HG03045 (cell line): ENCODE results near the gene NHEJ1.

Source experiments
- ATAC-seq: cut with Tn5 transposase; IDR thresholded peaks from one replicate; pipeline ENCODE4 v1.9.1; 2021; ENCODE audit warnings: mild to moderate bottlenecking, moderate library complexity; ENCODE audit not compliant: unreplicated experiment

Gene NHEJ1

DNA sequence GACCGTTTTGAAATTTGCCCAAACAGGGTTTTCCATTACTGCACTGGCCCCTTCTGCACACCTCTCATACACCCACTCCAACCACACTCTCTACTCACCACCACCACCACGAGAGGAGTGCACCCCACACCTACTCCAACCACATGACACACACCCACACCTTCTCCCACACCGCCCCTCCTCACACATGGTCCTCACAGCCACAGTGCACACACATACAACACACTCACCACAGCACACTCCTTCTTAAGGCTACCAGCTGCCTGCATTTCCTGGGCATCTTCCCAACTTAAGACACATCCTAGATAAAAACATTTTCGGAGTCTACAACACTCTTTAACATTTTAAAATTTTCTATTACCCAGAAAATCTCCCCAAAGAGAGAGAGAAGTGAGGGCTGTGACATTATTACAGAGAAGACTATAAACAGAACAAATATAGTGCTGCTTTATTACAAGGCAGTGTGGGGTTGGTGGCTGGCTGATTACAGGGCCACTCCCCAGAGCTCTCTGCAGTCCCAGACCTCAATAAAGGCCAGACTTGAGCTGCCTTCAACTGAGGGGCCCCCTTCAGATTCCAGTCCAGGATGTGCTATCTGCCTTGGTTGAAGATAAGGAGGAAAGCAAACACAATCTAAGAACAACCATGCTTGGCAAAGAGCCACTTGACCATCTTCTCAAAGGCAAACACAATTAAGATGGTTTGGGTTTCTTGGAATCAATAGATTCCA lies 36.1 kb downstream of the NHEJ1 start:
- no peak for ATAC-seq

DNA sequence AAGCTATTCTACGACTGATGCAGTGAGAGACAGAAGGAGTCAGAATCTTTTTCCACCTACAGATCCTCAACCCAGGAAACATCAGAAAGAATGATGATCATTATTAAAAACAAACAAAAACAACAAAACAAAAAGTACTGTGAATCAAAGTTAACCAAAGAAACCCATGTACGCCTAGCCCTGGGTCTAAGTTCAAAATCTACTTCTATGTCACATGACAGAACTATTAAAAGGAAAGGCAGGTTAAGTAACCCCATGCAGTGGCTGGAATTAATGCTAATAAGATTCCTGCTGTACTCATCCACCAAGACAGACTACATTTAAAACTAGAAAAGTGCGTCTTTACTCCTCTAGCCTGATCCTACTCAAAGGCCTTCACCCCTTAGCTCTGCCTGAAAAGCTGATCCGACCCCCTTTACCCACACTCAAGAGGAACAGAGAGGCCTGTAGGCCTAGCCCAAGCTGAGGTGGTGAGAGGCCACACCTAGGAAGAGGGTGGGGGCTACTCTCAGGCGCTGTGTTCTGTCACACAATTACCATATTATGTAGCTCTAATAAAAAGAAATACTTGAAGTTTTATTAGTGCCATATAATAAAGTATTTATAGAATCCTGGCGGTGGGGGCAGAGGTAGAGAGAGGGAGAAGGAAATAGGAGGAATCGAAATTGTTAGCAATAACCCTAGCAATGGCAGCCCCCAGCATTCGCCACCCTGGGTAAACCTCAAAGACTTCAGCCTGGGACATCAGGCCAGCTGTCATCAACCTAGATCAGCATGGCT lies 37.1 kb downstream of the NHEJ1 start:
- ATAC-seq: no peak

DNA sequence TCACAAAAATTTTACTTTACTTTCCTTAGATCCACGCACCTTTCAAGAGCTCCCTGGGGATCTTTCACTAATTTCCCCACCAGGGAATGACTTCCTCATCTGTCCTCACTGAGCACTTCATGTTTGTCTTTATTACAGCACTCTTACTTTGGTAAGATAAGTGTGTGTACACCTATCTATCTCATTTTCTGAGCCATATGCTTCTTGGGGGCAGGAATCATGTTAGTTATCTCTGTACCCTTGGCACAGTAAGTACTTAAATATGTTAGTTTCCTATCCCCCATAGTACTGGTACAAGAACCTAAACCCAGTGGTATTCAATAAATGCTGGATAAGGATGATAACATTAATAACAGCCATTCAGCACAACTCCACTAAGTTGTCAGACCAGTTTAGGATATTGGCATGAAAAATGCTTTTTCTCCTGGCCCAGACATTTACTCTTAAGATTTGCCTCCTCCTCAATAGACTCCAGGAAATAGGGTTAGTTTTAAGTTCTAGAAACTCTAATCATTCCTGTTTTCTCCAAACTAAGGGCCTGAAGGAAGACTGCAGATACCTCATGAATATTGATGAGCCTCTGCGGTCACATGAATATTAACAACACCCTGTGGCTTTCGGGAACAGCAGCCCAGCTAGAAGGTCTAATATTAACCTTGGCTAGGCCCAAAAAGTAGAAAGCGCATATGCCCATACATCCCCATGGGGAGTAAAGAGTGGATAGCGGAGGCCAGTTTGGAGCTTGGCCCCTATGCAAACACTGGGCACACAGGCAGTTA lies 38.2 kb downstream of the NHEJ1 start:
- ATAC-seq: no peak

DNA sequence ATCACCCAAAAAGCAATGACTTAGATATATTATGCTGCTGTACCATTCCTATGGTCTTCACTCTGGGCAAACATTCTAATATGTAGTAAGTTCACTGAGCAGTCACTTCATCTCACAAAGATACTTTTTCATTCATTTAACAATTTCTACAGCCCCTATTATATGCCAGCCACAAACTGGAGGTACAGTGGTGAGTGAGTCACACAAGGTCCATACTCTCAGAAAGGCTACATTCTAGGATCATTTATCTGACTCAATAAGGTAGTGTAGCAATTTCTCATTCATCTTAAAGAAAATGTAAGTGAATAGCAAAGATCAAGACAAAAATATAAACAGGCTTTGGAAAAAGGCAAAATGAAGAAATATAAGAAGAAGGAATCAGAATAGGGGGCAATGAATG lies 40.5 kb downstream of the NHEJ1 start:
- no peak for ATAC-seq

DNA sequence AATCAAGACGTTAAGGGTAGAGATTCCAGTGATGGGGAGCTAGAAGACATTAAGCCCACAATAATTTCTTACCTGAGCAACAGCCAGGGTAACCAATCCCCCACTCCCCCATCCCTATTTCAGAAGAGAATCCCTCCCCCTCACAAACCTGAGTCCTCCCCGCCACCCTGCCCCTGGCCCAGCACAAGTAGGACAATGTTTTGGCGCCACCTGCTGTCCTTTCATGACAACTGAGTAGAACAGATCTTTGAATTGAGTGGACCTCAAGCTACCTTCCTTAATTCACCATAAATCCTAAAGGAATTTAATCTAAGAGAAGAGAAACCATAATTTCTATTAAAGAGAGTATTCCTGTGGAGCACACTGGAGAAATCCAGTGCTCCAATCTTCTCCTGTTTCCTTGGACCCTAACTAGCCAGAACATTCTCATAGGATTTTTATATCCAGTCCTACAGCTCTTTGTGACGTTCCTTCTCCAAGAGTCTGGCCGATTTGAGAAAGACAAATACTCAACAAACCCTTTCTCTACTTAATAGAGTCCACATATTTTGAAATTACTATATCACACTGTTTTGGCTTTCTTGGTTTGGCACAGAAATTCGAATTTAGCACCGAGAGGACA lies 41.1 kb downstream of the NHEJ1 start:
- no peak for ATAC-seq

DNA sequence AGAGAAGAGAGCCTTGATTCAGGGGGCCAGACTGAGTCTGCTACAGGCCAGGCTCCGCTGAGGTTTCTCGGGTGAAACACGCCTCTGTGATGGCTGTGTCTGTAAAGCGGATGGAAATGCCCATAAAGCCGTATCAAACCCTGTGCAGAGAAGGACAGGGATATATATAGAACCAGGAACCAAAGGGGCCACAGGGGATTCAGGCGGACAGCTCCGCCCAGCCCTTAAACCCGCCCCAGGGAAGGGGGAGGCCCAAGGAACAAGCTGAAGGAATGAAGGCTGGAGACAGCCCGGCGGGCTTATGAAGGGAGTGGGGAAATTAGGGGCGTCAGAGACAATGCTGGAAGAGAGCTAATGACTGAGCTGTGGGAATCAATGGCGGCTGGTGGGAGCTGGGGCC lies 42.1 kb downstream of the NHEJ1 start:
- ATAC-seq: no peak

DNA sequence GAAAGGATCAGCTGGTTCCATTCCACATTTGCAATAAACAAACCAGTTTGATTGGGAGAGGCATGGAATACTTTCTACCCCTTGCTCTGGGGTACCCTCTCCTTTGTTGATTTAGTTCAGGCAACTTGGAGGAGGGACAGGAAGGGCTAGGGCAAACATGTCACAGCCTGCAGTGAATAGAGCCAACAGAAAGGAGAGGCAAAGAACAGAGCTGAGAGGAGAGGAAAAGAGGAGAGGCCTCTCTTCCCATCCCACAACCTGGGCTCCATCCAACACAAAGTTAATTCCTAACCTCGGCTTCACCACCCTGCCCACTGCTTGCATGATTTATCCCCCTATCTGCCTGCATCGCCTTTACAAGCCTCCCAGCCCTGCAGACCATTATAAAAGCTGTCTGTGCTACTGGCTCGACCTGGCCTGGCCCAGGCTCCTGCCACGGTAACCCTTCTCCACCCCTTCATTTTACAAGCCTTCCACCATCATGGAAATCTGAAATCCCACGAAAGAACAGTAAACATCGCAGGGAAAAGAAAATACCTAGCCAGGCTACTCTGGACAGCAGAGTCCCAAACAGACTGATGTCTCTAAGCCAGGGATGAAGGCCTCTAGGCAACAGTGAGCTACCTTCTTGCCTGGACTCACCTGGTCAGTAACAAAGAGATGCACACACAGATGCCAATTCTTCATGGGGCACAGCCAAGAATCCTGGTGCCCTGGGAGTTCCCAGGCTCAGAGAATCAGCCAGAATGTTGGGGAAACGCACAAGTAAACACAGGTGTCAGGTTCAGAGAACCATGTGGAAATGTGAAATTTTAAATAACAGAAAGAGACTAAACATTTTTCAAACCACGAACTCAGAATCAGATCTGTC lies 43.6 kb downstream of the NHEJ1 start:
- no peak for ATAC-seq

DNA sequence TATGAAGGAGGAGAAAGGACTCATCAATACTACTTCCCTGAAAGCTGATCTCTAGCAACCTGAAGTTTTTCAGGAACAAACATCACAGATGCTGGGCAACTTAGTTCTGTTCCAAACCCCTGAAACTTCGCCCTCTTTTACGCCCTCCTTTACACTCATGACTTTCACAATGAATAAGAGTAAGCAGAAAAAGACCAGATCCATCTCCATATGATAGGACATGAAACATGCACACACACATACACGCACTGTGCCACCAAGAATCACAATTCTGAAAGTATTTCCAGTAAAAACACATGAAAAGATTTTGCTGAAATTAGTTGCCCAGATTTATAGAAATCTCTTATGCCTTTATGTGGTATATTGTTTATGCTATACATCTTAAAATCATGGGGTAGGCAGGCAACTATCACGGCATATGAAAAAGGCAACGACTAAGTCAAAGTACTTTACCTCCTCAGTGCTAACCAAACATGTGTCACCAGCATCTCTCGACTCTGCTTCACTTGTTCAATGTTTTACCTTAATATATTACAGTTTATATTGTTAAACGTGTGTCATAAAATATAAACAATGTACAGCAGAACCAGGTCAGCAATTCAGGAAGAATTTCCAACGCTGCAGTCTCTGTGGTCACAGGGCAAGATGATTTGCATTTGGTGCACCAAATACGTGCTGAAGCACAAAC lies 47.8 kb downstream of the NHEJ1 start:
- ATAC-seq: no peak

DNA sequence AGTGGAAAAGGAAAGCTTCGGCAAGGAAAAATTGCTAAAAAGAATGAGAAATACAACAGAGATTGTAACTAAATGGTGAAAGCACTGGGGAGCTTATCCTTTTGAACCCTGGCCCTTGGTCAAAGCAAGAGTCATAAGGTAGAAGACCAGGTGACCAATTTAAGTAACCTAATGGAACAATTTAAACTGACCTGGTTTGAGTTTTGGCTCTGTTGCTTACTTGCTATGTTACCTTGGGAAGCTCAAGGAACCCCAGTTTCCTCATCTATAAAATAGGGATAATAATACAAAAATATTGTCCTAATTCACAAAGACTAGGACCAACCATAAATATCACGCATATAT lies 48.6 kb downstream of the NHEJ1 start:
- ATAC-seq: no peak

DNA sequence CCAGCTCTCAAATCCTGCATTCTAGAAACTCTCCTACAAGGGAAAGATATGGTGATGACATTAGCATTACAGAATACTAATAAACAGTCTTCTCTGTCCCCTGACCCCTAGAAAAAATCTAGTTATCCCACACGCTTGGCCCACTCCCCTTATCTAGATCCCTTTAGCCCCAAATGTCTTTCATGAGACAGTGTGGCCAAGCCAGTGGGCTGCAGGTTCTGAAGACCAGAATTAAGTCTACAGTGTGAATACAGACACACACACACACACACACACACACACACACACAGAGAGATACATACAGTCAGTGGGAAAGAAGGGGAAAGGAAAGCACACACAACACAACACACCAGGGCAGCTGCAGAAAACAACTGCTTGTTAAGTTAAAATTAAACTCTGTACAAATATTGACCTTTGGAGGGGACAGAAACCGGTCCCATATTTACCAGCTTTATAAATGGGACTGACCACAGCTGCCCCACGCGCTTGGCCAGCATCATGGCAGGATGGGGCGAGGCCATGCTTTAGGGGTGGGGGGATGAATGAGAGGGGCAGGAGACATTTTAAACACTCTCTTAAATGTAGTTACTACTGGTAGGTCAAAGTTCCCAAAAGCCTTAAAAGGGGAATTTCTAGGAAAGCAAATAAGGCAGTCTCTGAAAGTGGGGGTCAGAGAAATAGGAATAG lies 49.1 kb downstream of the NHEJ1 start:
- no peak for ATAC-seq

DNA sequence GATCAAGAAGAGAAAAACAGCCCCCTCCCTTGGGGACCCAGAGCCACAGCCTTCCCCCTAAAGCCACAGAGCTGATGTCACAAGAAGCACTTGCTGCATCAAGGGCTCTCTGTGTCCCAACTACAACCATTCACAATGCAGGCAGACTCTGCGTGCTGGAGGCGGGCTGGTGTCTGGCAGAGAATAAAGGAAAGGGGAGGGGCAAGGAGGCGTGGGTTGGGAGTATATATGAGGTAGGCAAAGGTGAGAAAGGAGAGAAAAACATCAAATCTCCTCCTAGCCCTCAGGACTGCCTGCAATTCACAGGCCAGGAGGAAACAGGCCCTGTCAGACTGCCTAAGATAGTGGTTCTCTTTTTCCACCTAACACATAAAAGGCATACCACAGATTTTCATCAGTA lies 51.1 kb downstream of the NHEJ1 start:
- no peak for ATAC-seq

DNA sequence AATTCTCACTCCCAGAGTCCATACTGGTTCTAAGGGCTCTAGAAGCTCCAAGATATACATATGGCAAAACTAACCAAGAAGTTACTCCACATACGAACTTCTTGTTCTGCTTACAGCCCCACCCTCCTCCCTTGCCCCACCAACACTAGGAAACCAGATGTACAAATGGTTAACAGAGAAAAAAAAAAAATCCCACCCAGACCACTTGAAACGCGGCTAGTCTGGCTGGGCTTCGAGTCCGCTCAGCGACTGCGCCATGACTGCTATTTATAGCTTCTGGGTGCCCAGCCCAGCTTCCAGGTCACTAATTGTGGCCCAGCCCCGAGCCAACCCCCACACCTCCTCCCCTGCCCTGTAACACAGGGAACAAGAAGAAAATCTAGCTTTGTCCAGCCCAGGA lies 52.9 kb downstream of the NHEJ1 start:
- ATAC-seq: no peak

DNA sequence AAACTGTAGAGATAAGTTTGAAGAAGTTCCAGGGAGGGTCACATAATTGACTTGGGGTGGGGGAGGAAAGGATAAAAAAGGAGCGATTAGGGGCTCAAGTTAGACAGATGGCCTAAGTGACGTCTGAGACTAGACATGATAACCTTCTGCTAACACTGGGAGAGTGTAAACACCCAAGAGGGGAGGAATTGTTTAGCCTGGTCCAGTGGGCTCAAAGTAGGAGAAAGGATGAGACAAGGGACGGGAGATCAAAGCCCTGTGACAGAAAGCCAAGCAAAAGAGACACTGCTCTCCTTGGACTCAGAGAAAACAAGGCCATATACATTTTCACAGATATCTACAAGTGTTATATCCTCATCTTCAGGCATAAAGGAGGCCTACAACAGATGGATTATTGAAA lies 54.4 kb downstream of the NHEJ1 start:
- ATAC-seq: no peak

DNA sequence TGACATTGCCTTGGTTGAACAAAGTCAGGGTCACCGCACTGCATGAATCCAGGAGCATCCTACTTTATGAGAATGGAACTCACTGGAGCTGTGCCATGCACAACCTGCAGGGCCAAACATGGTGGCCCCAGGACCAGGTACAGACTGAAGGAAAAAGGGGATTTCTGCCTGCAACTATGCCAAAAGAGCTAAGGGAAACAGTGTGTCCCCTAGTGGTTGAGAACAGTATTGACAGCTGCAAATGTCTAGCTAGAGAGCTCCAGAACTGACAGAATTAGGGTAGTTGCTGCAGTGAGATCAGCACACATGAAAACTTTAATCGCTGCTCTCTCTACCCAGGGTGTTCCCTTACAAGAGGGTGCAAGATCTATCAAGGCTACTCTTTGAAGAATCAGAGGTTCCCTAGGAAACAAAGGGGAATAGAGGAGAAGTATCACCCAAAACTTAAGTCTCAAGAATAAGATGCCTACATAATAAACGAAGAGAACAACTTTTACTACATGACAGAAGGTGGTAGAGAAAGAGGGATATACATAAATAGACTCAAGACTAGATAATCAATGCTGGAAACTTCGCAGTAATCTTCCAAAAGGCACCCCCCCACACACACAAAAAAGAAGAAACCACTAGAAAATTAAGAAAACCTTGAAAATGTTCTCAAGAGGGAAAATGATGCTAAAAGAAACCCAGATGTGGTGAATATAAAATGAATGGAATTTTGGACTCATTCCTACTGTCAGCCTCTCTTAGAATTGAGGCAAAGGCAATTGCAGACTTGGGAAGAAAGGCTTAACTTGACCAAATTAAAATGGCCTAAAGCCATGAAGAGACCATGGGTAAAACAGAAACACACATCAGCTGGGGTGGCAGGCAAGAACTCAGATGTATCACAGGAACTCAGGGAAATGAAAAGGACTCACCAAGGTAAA lies 56.2 kb downstream of the NHEJ1 start:
- no peak for ATAC-seq

DNA sequence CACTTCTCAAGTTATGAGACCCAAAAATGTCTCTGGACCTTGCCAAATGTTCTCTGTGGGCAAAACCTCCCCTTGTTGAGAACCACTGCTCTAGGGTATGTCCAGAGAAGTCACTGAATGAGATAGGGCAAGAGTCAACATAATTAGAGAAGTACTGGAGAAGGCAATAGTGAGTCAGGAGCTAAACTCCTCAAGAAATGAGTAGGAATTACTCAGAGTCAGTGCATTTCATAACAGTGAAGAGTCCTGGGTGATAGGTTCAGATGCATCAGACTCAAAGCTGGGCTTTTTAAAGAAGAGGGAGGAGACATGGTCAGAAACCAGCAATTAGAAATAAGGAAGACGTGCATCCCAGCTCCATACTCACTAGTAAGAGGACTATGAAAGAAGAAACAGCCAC lies 61.3 kb downstream of the NHEJ1 start:
- no peak for ATAC-seq

DNA sequence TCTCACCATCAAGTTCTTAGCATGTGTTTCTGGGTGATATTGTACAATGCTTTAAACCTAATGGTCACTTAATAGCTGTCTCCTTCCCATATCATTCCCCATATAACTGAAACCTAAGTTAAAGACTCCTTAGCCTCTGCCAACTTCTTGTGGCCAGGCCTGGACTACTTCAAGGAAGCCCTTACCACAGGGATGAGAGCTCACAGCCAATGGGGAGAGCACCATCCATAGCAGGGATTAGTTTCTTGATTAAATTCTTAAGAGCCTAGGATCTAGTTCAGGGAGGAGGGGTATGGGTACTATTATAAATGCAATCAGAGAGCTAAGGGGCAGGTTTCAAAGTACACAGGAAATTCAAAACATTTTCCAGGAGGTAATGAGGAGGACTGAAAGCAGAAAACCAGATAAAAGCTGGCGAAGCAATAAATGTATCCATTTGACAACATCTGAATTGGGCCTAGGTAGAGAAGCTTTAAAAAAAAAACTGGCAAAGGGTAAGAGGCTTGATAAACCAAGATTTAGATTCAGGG lies 65.1 kb downstream of the NHEJ1 start:
- ATAC-seq: no peak

DNA sequence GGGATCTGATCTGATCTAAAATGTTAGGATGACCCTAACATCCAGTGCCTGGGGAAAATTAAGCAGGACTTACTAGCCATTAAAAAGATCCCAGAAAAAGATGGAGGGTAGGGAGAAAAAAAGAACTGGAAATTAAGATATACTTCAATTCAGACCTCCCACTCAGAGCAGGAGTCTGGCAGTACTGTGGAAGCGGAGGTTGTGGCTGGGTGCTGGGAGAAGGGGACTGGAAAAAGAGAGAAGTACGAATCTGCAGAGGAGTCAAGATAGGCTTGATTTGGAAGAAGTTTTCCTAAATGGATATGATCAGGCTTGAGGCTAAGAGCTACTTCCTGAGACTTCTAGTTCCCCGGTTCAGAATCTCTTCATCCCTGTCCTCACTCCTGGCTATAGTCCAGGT lies 66.4 kb downstream of the NHEJ1 start:
- no peak for ATAC-seq
